H54 (cell line): ENCODE measurements around the gene EIF4A2.
"Not testable (repeated sequence)": the region's sequence is repeated elsewhere in the genome, so short reads cannot be mapped to it uniquely, and the experiment has no call there.

Source experiments
- DNase-seq: peaks from one replicate; pipeline ENCODE4 v3.0.0; 2011; ENCODE audit warnings: low spot score, mixed read lengths; ENCODE audit not compliant: insufficient read length
- FAIRE-seq: peaks from 3 replicates; lab custom pipeline; 2011; peaks lifted over from hg19 to GRCh38; lab: Jason Lieb, UNC
- POLR2A ChIP-seq: IDR thresholded peaks from 2 replicates; pipeline ENCODE4 v1.6.1; 2011; ENCODE audit warnings: low read depth, mild to moderate bottlenecking, low read length

Gene EIF4A2

DNA sequence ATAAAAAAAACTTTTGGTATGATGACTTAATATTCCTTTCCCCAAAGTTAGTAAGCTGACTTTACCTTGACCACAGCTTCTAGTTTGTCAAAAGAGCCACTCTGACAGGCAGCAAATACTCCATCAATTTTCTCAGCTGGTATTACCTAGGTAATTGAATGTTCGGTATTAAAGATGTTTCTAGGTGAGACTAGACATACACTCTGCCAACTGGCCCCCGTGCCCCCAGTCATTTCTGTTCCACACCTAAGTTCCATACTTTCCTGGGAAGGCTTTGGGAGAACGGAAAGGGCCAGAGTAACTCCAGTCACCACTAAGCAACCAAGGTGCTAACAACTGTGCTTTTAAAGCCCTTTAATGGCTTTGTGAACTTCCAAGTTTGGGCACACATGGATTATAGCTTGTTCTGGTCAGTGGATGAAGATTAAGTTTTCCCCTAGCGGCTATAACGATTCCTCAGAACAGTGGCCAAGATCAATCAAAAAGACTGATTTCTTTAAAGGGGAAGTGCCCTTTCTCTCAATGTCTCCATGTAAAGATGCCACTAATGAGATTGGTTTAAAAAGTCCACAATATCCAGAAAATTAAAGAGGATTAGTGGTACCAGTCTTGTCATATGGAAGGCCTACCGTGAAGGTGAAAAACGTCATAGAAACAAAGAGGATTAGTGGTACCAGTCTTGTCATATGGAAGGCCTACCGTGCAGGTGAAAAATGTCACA lies 7.0 kb downstream of the EIF4A2 start:
- TF ChIP-seq POLR2A = no peak
- DNase-seq (no peak), FAIRE-seq (peak; percentile 96)

DNA sequence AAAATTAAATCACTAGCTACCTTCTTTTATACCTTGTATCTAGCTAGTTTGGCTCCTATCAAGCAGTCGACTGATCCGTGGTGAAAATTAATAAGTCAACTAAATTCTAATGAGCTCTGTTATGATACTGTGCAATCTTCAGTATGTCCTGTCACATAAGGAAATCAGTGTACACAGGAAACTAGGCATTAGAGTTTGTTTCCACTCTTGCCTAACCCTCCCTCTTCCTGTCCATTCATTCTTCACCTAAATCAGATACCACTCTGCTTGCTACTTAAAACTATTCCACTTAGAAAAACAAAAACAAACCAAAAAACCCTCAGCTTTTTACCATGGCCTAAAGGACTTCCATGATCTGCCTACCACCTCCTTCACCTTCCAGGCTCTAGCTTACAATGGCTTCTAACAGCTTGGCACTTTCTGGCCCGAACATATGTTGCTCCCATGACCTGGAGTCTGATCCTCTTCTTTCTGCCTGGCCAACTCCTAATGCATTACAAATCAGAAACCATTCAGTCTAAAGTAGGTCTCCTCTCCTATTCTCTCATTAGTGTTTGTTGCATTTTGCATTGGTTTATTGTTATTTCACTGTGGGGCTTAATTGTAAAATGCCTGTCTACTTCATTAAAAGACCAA lies 15.0 kb downstream of the EIF4A2 start:
- DNase-seq (no peak), FAIRE-seq (peak; percentile 89)
- no peak for TF ChIP-seq POLR2A

DNA sequence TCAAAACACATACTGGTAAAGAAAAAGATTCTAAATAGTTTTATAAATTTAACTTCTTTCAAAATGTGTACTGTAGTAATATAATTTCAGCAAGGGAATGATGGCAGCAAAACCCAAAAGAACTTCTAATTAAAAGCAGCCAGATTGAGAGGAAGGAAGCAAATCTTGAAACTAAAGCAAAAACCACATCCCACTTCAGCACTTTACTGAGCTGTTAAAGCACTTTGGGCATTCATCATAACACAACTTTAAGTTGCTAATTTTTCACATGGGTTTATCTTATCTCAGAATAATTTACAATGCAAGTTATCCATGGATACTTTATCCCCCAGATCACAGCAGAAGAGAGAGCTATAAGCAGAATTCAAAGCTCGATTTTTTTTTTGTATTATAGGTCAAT lies 16.9 kb downstream of the EIF4A2 start:
- FAIRE-seq = no peak
- TF ChIP-seq POLR2A = no peak
- no peak for DNase-seq

DNA sequence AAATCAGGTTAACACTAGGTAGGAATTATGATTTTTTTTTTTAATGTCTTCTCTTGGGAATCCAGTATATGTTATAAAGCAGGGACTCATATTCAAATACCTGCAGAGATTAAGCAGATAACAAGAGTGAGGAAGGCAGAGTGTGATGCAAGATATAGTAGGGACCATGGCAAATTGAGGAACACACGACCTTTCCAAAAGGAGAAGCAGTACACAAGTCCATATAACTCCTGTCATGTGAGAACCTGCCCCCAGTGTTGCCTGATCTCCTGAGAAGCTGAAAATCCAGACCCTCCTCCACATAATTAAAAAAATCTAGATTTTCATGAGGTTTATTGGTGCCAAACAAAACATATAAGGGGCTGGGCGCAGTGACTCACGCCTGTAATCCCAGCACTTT lies 19.3 kb downstream of the EIF4A2 start:
- FAIRE-seq (no peak), DNase-seq (no peak)
- no peak for TF ChIP-seq POLR2A

DNA sequence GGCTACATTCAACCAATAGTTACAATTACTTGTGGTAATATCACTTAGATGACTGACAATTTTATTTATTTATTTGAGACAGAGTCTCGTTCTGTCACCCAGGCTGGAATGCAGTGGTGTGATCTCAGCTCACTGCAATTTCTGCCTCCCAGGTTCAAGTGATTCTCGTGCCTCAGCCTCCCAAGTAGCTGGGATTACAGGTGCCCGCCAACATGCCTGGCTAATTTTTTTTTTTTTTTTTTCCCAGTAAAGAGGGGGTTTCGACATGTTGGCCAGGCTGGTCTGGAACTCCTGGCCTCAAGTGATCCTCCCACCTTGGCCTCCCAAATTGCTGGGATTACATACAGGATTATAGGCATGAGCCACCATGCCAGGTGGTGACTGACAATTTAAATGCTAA lies 20.1 kb downstream of the EIF4A2 start:
- not testable (repeated sequence) for FAIRE-seq, DNase-seq

DNA sequence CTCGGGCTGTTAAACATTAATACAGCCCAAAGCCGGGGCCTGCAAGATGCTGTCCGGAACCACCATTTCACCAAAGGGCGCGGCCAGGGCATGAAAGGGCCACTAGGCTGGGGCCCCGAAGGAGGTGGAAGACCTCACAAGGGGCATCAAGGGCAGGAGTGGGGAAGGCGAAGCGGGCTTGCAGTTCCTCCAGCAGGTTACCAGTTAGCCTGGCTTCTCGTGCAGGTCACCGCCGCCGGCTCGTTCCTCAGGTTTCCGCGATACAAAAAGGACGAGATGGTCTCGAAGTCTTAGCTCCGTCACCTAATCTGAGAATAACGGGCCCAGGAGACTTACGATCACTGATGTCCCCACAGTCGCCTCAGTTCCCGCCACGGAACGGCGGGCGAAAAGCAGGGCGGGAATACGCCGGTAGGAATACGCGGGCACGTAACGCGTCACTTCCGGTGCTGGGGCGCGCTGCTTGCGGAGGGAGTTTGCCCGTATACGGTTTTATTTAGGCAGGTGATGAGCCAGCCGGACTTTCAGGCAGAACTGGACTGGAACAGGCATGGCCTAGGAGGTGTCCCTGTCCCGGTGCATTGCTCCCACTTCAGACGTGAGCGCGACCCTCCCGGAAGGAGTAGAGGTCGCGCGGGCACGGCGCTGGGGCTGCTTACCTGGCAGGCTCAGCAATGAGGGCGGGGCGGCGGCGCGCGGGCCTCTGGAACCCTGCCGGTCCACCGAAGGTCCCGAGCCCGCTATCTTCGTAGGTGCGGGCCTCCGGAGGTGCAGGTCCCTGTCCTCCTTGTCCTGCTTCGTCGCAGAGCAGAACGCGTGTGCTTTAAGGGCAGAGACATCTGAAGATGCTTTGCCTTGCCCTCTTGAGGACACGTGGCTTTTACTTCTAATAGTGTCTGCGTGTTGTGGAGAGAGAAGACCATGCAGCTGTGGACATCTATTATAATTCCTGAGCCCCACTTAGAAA lies 23.0 kb downstream of the EIF4A2 start, which contains the start of gene RFC4:
Gene RFC4, minus strand, starts transcription at position 394 of the 967 bp plus-strand sequence. CDS start 1,769 bp downstream, outside the sequence.
- peak; percentile 78 for FAIRE-seq
- peak; percentile 87 for DNase-seq
- TF ChIP-seq POLR2A = peak; percentile 75

DNA sequence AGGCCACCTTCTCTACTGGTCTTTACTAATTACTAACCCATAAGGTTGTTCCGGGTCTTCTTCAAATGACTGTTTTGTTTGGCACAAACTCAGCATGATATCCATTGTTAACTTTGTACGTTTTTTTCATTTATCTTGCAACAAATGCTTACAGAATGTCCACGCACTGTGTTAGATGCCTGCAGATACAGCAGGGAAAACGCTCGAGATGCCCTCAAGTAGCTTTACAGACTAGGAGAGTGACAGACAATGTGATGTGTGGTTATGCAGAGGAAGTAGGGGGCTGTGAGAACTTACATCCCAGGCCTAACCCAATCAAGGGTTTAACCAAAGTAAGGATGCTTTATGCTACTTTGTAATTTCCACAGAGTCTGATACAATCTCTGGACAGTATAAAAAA lies 23.9 kb downstream of the EIF4A2 start:
- DNase-seq (no peak), FAIRE-seq (no peak)
- TF ChIP-seq POLR2A = no peak

DNA sequence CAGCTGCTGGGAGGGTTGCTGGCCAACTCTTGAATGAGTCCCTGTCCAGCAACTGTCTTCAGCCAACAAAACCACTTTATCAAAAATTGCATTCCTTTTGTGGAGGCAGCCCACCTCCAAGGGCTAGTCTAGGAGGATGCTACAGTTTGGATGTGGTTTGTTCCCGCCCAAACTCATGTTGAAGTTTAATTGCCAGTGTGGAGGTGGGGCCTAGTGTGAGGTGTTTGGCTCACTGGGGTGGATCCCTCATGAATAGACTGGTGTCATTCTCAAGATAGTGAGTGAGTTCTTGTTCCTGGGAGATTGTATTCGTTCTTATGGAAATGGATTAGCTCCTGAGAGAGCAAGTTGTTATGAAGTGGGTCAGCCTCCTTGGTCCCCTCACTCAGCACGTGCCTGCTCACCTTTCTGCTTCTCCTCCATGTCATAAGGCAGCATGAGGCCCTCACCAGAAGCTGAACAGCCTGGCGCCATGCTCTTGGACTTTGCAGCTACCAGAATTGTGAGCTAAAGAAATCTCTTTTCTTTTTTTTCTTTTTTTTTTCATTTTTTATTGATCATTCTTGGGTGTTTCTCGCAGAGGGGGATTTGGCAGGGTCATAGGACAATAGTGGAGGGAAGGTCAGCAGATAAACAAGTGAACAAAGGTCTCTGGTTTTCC lies 27.1 kb downstream of the EIF4A2 start:
- FAIRE-seq = no peak
- no peak for DNase-seq
- no peak for TF ChIP-seq POLR2A

DNA sequence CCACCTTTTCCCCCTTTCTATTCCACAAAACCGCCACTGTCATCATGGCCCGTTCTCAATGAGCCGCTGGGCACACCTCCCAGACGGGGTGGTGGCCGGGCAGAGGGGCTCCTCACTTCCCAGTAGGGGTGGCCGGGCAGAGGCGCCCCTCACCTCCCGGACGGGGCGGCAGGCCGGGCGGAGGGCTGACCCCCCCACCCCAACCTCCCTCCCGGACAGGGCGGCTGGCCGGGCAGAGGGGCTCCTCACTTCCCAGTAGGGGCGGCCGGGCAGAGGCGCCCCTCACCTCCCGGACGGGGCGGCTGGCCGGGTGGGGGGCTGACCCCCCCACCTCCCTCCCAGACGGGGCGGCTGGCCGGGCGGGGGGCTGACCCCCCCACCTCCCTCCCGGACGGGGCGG lies 27.9 kb downstream of the EIF4A2 start:
- not testable (repeated sequence) for FAIRE-seq, DNase-seq

DNA sequence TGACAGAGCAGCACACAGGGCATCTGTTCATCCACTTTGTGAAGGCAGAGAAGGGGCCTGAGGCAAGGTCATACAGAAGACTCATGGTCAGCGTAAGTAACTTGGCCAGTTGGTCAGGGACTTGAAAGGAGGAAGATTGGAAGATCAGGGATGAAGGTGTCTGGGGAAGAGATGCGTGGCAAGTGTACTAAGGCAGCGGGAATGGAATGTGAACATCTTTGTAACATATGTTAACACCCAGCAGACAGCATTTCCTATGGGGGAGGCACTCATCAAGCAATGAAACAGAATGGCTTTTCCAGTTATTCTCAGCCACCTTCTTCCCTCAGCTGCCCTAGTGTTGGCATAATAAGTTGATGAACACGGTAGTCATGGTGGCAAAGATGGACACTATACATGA lies 30.7 kb downstream of the EIF4A2 start:
- TF ChIP-seq POLR2A = no peak
- DNase-seq = no peak
- FAIRE-seq = no peak

DNA sequence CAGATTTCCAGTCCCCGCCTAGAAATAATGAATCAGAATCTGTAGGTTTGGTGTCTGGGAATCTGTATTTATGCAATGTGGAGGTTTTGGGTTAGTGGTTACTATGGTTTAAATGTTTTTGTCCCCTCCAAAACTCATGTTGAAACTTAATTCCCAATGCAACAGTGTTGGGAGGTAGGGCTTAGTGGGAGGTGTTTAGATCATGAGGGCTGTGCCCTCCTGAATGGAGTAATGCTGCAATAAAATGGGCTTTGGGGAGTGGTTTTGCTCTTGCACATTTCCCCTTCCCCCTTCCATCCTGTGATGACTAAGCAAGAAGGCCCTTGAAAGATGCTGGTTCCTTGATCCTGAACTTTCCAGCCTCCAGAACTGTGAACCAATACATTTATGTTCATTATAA lies 32.1 kb downstream of the EIF4A2 start:
- FAIRE-seq = peak; percentile 79
- no peak for TF ChIP-seq POLR2A
- peak; percentile 68 for DNase-seq

DNA sequence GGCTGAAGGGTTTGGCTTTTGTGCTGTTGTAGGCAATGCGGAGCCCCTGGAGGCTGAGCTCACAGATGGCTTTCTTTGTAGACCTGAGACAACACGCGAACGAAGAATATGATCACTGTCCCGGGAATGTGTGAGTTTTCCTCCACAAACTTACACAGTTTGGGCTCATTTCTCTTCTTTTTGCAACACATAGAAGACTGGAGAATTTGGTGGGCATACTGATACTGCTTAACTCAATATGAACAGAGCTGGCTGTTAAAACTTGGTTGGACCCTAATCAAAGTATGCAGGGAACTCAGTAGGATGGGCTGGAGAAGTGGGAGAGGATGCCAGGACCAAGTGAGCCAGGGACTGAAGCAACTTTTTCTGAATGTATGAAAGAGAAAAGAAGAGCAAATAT lies 35.1 kb downstream of the EIF4A2 start:
- DNase-seq (no peak), FAIRE-seq (no peak)
- no peak for TF ChIP-seq POLR2A

DNA sequence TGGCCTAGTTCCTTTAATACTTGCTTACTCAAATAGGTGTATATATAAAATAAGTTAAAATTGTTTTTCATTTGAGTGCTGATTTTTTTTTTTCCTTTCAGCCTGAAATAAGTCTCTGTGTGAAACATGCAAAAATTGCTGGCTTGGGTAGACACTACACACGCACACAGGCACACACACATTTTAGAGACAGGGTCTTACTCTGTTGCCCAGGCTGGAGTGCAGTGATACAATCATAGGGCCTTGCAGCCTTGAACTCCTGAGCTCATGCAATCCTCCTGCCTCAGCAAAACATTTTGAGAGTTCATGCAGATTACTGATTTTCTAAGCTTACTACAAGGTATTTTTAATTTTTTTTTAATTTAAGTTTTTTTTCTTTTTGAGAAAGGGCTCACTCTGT lies 35.6 kb downstream of the EIF4A2 start:
- FAIRE-seq = no peak
- DNase-seq = no peak
- no peak for TF ChIP-seq POLR2A
